H1 (cell line): ENCODE data around the gene P2RY13. TPM values are rescaled to one million over a fixed set of nuclear protein-coding genes. Genes with fewer than 3 reads are reported as not detected.

Experiments used
- CTCF ChIA-PET: fragments of 300-600 bp; sonication (Branson Sonifier 250); formaldehyde crosslinking; loops from one replicate; lab custom pipeline; 2021; ENCODE audit not compliant: partially characterized antibody; lab: Charles Lee
- POLR2A ChIA-PET: fragments of 300-600 bp; sonication (Branson Sonifier 250); formaldehyde crosslinking; loops from one replicate; lab custom pipeline; 2021; ENCODE audit warnings: inconsistent platforms; ENCODE audit not compliant: partially characterized antibody; lab: Charles Lee
- DNase-seq, 2 experiments: peaks; one replicate each; pipeline versions ENCODE4 v3.0.0 to v3.0.0-alpha.2; 2010 to 2022; ENCODE audit warnings: low spot score in 2 of 2, low read depth in 1 of 2, mixed read lengths in 1 of 2
- FAIRE-seq: peaks from 2 replicates; lab custom pipeline; 2011; peaks lifted over from hg19 to GRCh38; lab: Jason Lieb, UNC
- H2AFZ ChIP-seq: 2 replicates; pipeline ENCODE4 v1.8.1; 2012; ENCODE audit warnings: low read length, inconsistent platforms
- H2AK5ac ChIP-seq: 2 replicates; pipeline ENCODE4 v1.6.1; 2013; ENCODE audit warnings: low read depth, low read length
- H2BK120ac ChIP-seq: replicated peaks from 2 replicates; pipeline ENCODE3; 2013; ENCODE audit warnings: low read depth, low read length, inconsistent platforms
- H2BK12ac ChIP-seq: 2 replicates; pipeline ENCODE4 v1.6.1; 2013; ENCODE audit warnings: low read depth, low read length
- H2BK15ac ChIP-seq: 2 replicates; pipeline ENCODE4 v1.6.1; 2013; ENCODE audit warnings: low read length
- H2BK20ac ChIP-seq: 2 replicates; pipeline ENCODE4 v1.6.1; 2013; ENCODE audit warnings: low read length
- H2BK5ac ChIP-seq: 2 replicates; pipeline ENCODE4 v1.6.1; 2013; ENCODE audit warnings: low read depth, low read length
- H3K14ac ChIP-seq: 2 replicates; pipeline ENCODE4 v1.6.1; 2013; ENCODE audit warnings: inconsistent platforms; ENCODE audit not compliant: insufficient read length
- H3K18ac ChIP-seq: 2 replicates; pipeline ENCODE4 v1.6.1; 2013; ENCODE audit warnings: low read length; ENCODE audit errors: extremely low read depth
- H3K23ac ChIP-seq: 2 replicates; pipeline ENCODE4 v1.6.1; 2013; ENCODE audit warnings: inconsistent platforms; ENCODE audit not compliant: insufficient read length
- H3K23me2 ChIP-seq: 2 replicates; pipeline ENCODE4 v1.6.1; 2013; ENCODE audit warnings: low read depth, low read length
- H3K27ac ChIP-seq: 2 replicates; pipeline ENCODE4 v1.6.1; 2011; ENCODE audit warnings: low read depth, low read length, inconsistent platforms
- H3K27me3 ChIP-seq, 4 experiments: replicated peaks in 1 of 4; 1 replicate in 1 of 4; 2 replicates in 3 of 4; pipeline versions ENCODE4 v1.6.1 to v1.8.1; 2011 to 2013; ENCODE audit warnings: low read length in 3 of 4, mild to moderate bottlenecking in 3 of 4, inconsistent platforms in 2 of 4, mixed read lengths in 2 of 4, moderate library complexity in 1 of 4; ENCODE audit not compliant: control insufficient read depth in 3 of 4, insufficient read depth in 3 of 4; ENCODE audit errors: extremely low read depth in 1 of 4
- H3K36me3 ChIP-seq, 4 experiments: 2 replicates each; pipeline versions ENCODE4 v1.6.1 to v1.8.1; 2011 to 2013; ENCODE audit warnings: mild to moderate bottlenecking in 4 of 4, low read length in 3 of 4, moderate library complexity in 2 of 4, control low read depth in 1 of 4, inconsistent platforms in 1 of 4; ENCODE audit not compliant: insufficient read depth in 4 of 4, control insufficient read depth in 2 of 4
- H3K4ac ChIP-seq: replicated peaks from 2 replicates; pipeline ENCODE3; 2013; ENCODE audit warnings: low read length, low read depth, mixed read lengths, inconsistent platforms; ENCODE audit not compliant: insufficient read length
- H3K4me1 ChIP-seq, 4 experiments: replicated peaks in 1 of 4; 1 replicate in 1 of 4; 2 replicates in 3 of 4; pipeline versions ENCODE4 v1.6.1 to v1.8.1; 2011 to 2013; ENCODE audit warnings: low read length in 3 of 4, inconsistent platforms in 2 of 4, mixed read lengths in 1 of 4; ENCODE audit not compliant: insufficient read depth in 4 of 4, control insufficient read depth in 3 of 4
- H3K4me2 ChIP-seq, 2 experiments: 2 replicates each; pipeline versions ENCODE4 v1.6.1 to v1.8.1; 2011 to 2013; ENCODE audit warnings: low read depth in 2 of 2, low read length in 2 of 2, control low read depth in 1 of 2, inconsistent platforms in 1 of 2, mild to moderate bottlenecking in 1 of 2; ENCODE audit not compliant: insufficient read depth in 1 of 2
- H3K4me3 ChIP-seq, 4 experiments: fragments of 200-600, 300-600 bp in 1 of 4; sonication (generic), shearing (Covaris generic), sonication (Bioruptor Twin) in 1 of 4; 2 replicates each; pipeline versions ENCODE4 v1.5.1 to v1.8.1; 2011 to 2016; ENCODE audit warnings: low read length in 4 of 4, low read depth in 3 of 4, control low read depth in 2 of 4, inconsistent platforms in 2 of 4, mild to moderate bottlenecking in 2 of 4, mixed read lengths in 1 of 4, moderate library complexity in 1 of 4; ENCODE audit not compliant: insufficient read depth in 2 of 4; ENCODE audit errors: extremely low read depth in 1 of 4
- H3K56ac ChIP-seq: replicated peaks from 2 replicates; pipeline ENCODE3; 2013; ENCODE audit warnings: low read depth, mild to moderate bottlenecking, mixed read lengths, low read length, inconsistent platforms; ENCODE audit not compliant: insufficient read length
- H3K79me1 ChIP-seq: 2 replicates; pipeline ENCODE4 v1.6.1; 2013; ENCODE audit warnings: low read depth, low read length, control low read depth
- H3K79me2 ChIP-seq, 2 experiments: 2 replicates each; pipeline versions ENCODE4 v1.6.1 to v1.8.1; 2012 to 2013; ENCODE audit warnings: low read length in 2 of 2, mild to moderate bottlenecking in 2 of 2, inconsistent platforms in 1 of 2; ENCODE audit not compliant: insufficient read depth in 2 of 2, control insufficient read depth in 1 of 2
- H3K9ac ChIP-seq, 4 experiments: replicated peaks in 1 of 4; 1 replicate in 1 of 4; 2 replicates in 3 of 4; pipeline versions ENCODE4 v1.6.1 to v1.8.1; 2011 to 2013; ENCODE audit warnings: low read depth in 3 of 4, low read length in 3 of 4, control low read depth in 2 of 4, mild to moderate bottlenecking in 2 of 4, moderate library complexity in 2 of 4, inconsistent platforms in 1 of 4; ENCODE audit errors: extremely low read depth in 1 of 4
- H3K9me3 ChIP-seq, 2 experiments: 2 replicates each; pipeline versions ENCODE4 v1.6.1 to v1.8.1; 2012 to 2013; ENCODE audit warnings: mild to moderate bottlenecking in 2 of 2, moderate library complexity in 2 of 2, control low read depth in 1 of 2, inconsistent platforms in 1 of 2, low read depth in 1 of 2, low read length in 1 of 2, mixed read lengths in 1 of 2; ENCODE audit not compliant: insufficient read depth in 2 of 2
- H4K20me1 ChIP-seq, 2 experiments: replicated peaks in 1 of 2; 2 replicates each; pipeline versions ENCODE3 to v1.8.1; 2011 to 2013; ENCODE audit warnings: inconsistent platforms in 2 of 2, low read length in 2 of 2, mild to moderate bottlenecking in 1 of 2; ENCODE audit not compliant: insufficient read depth in 2 of 2, control insufficient read depth in 1 of 2
- H4K5ac ChIP-seq: 2 replicates; pipeline ENCODE4 v1.6.1; 2013; ENCODE audit warnings: low read length, low read depth, mixed read lengths, inconsistent platforms; ENCODE audit not compliant: insufficient read length
- H4K8ac ChIP-seq: 2 replicates; pipeline ENCODE4 v1.8.0; 2013; ENCODE audit warnings: mild to moderate bottlenecking, moderate library complexity, low read length, inconsistent platforms; ENCODE audit not compliant: insufficient read depth; ENCODE audit errors: extremely low read depth
- H4K91ac ChIP-seq: replicated peaks from 2 replicates; pipeline ENCODE3; 2013; ENCODE audit warnings: low read length, mixed read lengths, inconsistent platforms; ENCODE audit not compliant: insufficient read length
- ASH2L ChIP-seq: fragments of 200-600, 300-600 bp; sonication (generic); IDR thresholded peaks from one replicate; pipeline ENCODE4 v1.7.1; 2017; ENCODE audit warnings: low read length
- CHD1 ChIP-seq: IDR thresholded peaks from 2 replicates; pipeline ENCODE4 v1.6.1; 2012; ENCODE audit warnings: low read depth, low read length, improper control_type of control experiment
- CTBP2 ChIP-seq: IDR thresholded peaks from 2 replicates; pipeline ENCODE4 v1.7.0; 2011; ENCODE audit warnings: borderline replicate concordance, mild to moderate bottlenecking, moderate library complexity, mixed read lengths, low read length; ENCODE audit not compliant: insufficient read depth, insufficient read length
- EZH2 ChIP-seq: fragments of 200-600 bp; sonication (generic); IDR thresholded peaks from 2 replicates; pipeline ENCODE4 v1.7.1; 2012; ENCODE audit warnings: low read depth, mild to moderate bottlenecking, moderate library complexity, low read length, inconsistent platforms; ENCODE audit not compliant: severe bottlenecking
- GABPA ChIP-seq: IDR thresholded peaks from 2 replicates; pipeline ENCODE4 v1.6.1; 2011; ENCODE audit warnings: mild to moderate bottlenecking, low read length, moderate library complexity, borderline replicate concordance; ENCODE audit not compliant: insufficient read depth
- GTF2F1 ChIP-seq: IDR thresholded peaks from 2 replicates; pipeline ENCODE4 v1.6.1; 2012; ENCODE audit warnings: low read depth, low read length, improper control_type of control experiment, borderline replicate concordance
- JUN ChIP-seq: IDR thresholded peaks from 2 replicates; pipeline ENCODE4 v1.6.1; 2011; ENCODE audit warnings: low read depth, mild to moderate bottlenecking, improper control_type of control experiment, low read length
- RXRA ChIP-seq: IDR thresholded peaks from 2 replicates; pipeline ENCODE4 v1.6.1; 2011; ENCODE audit warnings: low read depth, mild to moderate bottlenecking, low read length, moderate library complexity; ENCODE audit not compliant: insufficient read depth
- SP4 ChIP-seq: IDR thresholded peaks from 2 replicates; pipeline ENCODE4 v1.6.1; 2012; ENCODE audit warnings: low read length, inconsistent platforms
- TEAD4 ChIP-seq: IDR thresholded peaks from 2 replicates; pipeline ENCODE4 v1.6.1; 2012; ENCODE audit warnings: low read depth, low read length, inconsistent platforms, mixed read lengths
- WGBS, 2 experiments: shearing (Covaris generic) in 1 of 2; methylation state at CpG; one replicate each; pipeline versions ENCODE4 v1.1.6 to v1.1.7; 2013 to 2015; ENCODE audit warnings: low lambda C conversion rate in 2 of 2, mixed read lengths in 2 of 2, inconsistent platforms in 1 of 2, low coverage in 1 of 2, missing lambda C conversion rate in 1 of 2; ENCODE audit not compliant: insufficient replicate concordance in 2 of 2, insufficient coverage in 1 of 2, insufficient read length in 1 of 2; ENCODE audit errors: extremely low coverage in 1 of 2, missing lambda C conversion rate in 1 of 2; 5-methylcytosine and 5-hydroxymethylcytosine counted together
- polyA plus RNA-seq, 7 experiments: library from polyadenylated mRNA; depleted of rRNA in 3 of 7; stranded (reverse) in 5 of 7; unstranded in 2 of 7; fragments of >200 nt in 5 of 7; fragments of 200-250 nt in 2 of 7; gene quantifications; 1 replicate in 5 of 7; 2 replicates in 1 of 7; 4 replicates in 1 of 7; pipeline versions ENCODE4 v1.2.1 to v1.2.3, GENCODE V29; 2011 to 2013; ENCODE audit warnings: missing spikeins in 2 of 7, mixed read lengths in 2 of 7
- total RNA-seq: library from RNA; stranded (reverse); fragmentation: NEBNext Ultra II Directional; extraction: Animal tissue kit (Norgen Biotek cat#: 25700); gene quantifications from 2 replicates; pipeline ENCODE4 v1.2.1, GENCODE V29; 2021

The P2RY13 gene
- total and polyA plus RNA-seq, 2 of the 8 experiments (the other 6 are each of a cell fraction or from before 2014, with no cell fraction given), result not detected

- Histone ChIP-seq H3K9me3 (no peaks in the 10 kb centered on the region), H3K79me1 (no peaks in the 10 kb centered on the region), H3K23me2 (no peaks in the 10 kb centered on the region), H2BK15ac (no peak overlapping the region), H2BK5ac (no peak overlapping the region), H4K8ac (no peak overlapping the region), H4K5ac (no peak overlapping the region), H3K4me3 (no peak overlapping the region), H3K18ac (no peak overlapping the region), H2AK5ac (no peak overlapping the region), H3K27me3 (0 out of 7 replicates have a peak, but pooled peaks cover 0 to 3% (median 0%) of the 10 kb centered on the region in 4 experiments), H3K9ac (no peak overlapping the region), H2BK12ac (no peak overlapping the region), H4K91ac (no peak overlapping the region), H2BK20ac (no peak overlapping the region), H3K14ac (no peak overlapping the region), H3K4me2 (no peak overlapping the region), H3K23ac (no peak overlapping the region), H2AFZ (no peak overlapping the region), H2BK120ac (no peak overlapping the region), H3K36me3 (no peaks in the 10 kb centered on the region), H3K56ac (no peak overlapping the region), H3K4me1 (peaks cover 7 to 33% (median 20%) of the 10 kb centered on the region in 4 experiments), H4K20me1 (no peaks in the 10 kb centered on the region), H3K27ac (no peak overlapping the region), H3K4ac (no peak overlapping the region), H3K79me2 (no peaks in the 10 kb centered on the region)
- WGBS, 2 experiments, result 94% methylated on average over 2 of the region's 2 CpGs; no CpG with 5 or more reads in 1 of the 2 experiments
- no peak for TF ChIP-seq GTF2F1
- no peak for TF ChIP-seq TEAD4
- TF ChIP-seq CHD1, result no peak
- no peak for TF ChIP-seq RXRA
- no peak for TF ChIP-seq EZH2
- TF ChIP-seq GABPA, result no peak
- TF ChIP-seq SP4, result no peak
- no peak for TF ChIP-seq ASH2L
- TF ChIP-seq CTBP2, result no peak
- no peak for TF ChIP-seq JUN
- FAIRE-seq, result no peak
- ChIA-PET POLR2A (no interaction called here), CTCF (interaction anchor here (0.6 to 1.8 kb wide), 5 partner anchors 9 to 1020 kb away, joined by 3 to 7 read pairs (median 5); no protein-coding TSS in a partner anchor)
- no peak for DNase-seq
Observed at GRCh38 chr3:151309566-151309965, 19.8 kb downstream of the P2RY13 start.
